ENCODE measurements around the gene ATCAY.
A peak's percentile ranks its signal among the peaks of the same experiment; 100 is the strongest.
"Not testable (repeated sequence)": the region's sequence is repeated elsewhere in the genome, so short reads cannot be mapped to it uniquely, and the experiment has no call there.

Gene ATCAY

DNA sequence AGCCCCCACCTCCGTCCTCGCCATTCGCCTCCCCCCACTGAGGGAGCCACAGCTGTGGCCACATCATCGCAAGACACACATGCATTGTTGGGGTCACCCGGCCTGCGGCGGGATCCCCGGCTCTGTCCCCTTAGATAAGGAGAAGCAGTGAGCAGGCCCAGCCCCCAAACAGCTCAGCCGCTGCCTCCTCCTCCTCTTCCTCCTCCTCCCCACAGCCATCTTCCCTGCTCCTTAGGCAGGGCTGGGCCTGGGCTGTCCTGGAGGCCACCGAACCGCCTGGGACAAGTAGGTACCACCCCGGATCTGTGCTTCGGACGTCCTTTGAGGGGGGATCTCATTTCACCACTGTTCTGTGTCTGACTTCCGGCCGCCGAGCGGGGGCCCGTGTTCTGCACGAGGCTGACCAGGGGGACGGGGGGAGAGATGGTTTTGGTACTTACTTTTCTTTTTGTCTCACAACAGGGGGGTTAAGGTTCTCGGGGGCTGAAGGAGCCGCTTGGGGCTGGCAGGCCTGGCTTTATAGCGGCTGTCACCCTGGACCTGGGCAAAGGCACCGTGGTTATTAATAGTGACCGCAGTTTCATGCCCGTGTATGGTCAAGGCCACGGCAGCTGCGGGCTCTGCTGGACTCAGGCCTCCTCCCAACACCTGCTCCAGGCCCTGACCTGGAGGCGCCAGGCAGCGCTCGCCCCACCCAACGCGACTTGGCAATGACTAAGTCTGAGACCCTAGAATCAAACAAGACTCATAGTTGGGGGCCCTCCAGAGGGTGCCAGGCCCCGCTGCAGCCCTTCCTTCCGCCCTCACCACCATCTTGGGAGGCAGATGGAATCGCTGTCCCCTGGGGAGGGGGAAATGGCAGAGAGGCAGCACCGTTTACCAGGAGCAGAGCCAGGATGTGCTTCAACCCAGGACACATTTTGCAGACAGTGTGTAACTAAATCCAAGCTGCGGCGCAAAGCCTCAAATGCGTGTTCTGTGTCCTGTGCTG is 70.7 kb downstream of the ATCAY start:
- no peak for DNase-seq

- DNase-seq: not testable (repeated sequence)
These were observed 72.3 kb downstream of the ATCAY start for GRCh38 chr19:3952755-3953276.

GRCh38 chr19:3954107-3954506 is 73.6 kb downstream of the ATCAY start:
- no peak for DNase-seq

GRCh38 chr19:3955276-3955675 is 74.8 kb downstream of the ATCAY start:
- not testable (repeated sequence) for DNase-seq

DNA sequence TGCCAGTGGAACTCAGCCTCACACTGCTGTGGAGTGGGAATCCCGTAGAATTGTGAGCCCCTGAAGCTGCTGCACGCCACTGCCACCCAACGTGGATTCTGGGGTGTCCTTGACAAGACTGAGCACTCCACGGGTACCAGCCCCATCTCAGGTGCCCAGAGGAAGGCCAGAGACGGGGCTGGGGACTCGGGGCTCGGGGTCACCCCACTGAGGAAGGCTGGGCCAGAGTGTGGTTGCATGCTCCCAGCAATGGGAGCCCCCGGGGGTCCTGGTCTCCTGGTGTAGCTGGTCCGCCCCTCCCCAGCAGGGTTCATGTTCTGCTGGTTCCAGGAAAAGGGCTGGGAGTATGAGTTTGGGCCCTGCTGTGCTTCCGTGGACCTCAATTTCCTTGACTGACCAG is 75.2 kb downstream of the ATCAY start:
- no peak for DNase-seq

GRCh38 chr19:3958836-3959765 is 78.6 kb downstream of the ATCAY start:
- no peak for DNase-seq

- no peak for DNase-seq
These were observed 79.3 kb downstream of the ATCAY start for GRCh38 chr19:3959766-3960131.

DNA sequence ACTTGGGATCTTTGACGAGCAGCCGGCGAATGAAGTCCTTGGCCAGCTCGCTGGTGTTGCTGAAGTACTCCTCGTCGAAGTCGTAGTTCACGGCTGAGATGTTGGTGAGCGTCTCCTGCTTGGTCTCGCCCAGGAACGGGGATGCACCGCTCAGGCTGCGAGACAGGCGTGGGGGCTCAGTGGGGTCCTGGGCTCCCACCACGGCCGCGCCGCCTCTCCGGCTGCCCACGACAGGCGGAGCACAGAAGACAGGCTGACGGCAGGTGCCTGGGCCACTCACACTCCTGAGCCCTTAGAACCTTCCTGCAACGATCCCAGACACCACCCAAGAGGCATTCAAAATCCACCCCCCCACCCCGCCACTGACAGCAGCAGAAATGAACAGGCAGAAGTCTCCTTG is 80.5 kb downstream of the ATCAY start:
- DNase-seq: no peak

DNA sequence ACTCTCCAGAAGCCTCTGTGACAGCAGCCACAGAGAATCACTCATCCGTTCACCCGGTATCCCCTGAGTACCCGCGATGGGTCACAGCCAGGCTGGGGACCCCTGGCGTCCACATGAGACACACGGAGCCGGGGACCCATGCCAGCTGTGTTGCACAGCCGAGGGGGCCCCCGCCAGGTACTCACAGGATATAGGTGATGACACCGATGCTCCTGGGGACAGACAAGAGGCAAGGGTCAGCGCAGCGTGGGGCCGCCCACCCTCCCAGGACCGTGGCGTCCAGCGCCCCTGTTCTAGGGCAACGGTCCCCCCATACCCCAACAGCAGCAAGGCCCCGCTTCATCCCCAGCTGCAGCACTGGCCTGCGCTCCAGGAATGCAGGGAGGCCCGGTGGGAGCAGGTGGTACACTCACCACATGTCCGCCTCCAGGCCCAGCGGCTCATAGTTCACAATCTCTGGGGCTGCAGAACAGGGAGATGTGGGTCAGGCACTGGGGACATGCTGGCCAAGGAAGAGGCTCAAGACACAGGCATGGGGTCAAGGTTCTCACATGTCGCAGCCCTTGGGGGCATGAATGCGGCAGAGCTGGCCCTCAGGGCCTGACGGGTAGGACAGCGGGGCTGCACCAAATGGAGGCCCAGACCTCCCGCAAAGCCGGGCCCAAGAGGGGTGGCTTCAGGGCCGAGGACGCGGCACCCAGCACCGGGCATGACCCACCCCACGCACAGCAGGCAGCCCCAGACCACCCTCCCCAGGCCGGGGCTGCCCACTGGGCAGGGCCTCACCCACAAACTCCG is 83.2 kb downstream of the ATCAY start:
- no peak for DNase-seq

DNA sequence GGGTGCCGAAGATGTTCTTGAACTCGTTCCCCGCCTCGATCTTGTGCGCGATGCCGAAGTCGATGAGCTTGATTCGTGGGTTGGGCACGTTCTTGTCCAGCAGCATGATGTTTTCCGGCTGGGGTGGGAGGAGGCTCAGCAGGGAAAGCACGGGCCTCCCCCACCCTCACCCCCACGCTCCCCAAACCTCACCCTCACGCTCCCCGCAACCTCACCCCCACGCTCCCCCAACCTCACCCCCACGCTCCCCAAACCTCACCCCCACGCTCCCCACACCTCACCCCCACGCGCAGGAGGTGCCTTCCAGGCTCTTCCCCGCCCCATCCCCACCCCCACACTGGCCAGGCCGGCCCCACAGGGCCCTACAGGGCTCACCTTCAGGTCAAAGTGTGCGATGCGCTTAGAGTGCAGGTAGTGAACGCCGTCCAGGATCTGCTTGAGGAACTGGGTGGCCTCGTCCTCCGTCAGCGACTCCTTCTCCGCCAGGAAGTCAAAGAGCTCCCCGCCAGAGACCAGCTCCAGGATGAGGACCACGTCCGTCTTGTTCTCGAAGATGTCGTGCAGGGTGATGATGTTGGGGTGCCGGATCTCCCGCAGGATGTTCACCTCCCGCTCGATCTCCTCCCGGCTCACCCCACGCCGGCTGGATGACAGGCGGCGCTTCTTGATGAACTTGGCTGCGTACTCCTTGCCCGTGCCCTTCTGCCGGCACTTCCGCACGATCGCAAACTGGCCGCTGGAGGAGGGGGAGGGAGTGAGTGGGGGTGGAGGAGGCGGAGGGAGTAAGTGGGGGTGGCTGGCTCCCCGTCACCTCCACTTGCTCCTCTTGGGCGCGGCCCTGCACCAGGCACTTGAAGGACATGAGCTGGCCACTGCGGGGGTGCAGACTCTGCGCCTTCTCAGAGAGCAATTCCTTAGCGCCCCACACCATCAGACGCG is 84.0 kb downstream of the ATCAY start:
- DNase-seq: no peak

GRCh38 chr19:3966051-3967017 is 85.8 kb downstream of the ATCAY start:
- DNase-seq: no peak

- DNase-seq: not testable (repeated sequence)
These were observed 87.5 kb downstream of the ATCAY start for GRCh38 chr19:3967983-3968382.

- peak; percentile 95 for DNase-seq
These were observed 88.3 kb downstream of the ATCAY start for GRCh38 chr19:3968556-3969434.

- DNase-seq: no peak
These were observed 89.2 kb downstream of the ATCAY start for GRCh38 chr19:3969435-3970312.

- no peak for DNase-seq
These were observed 89.9 kb downstream of the ATCAY start for GRCh38 chr19:3970313-3970807.

DNA sequence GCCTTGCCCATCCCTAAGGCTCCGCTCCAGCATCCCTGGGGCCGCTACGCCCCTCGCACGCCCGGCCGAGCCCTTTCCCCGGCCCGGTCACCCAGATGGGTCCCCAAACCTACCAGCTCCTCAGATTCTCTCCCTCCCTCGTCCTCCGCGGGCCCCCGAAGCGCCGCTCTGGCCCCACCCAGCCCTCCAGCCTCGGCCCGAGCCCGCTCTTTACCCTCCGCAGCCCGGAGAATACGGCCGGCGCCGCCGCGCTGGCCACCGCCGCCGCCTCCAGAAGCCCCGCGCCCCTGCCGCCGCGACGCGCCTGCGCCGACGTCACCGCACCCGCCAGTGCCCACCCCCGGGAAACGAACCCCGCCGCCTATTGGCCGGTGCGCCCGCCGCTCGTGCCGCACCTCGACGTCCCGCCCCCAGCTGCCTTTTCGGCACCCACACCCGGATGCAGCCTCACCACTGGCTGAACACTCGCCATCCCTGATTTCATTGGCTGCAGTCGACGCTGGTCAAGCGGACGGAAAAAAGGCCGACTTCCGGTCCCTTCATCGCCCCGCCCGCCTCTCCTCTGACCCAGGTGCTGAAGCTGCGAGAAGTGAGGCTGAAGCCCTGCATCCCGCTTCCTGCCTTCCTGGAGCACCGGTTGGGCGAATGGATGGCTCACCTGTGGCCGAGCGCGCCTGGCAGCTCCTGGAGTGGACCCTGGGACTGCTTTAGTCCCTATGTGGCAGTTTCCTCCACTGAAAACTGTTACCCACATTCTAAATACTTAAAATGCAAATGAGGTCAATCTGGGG is 90.5 kb downstream of the ATCAY start, which contains the start of gene DAPK3:
Gene DAPK3, minus strand, starts transcription at position 292 of the 791 bp plus-strand sequence. CDS start 1,364 bp downstream, outside the sequence.
- peak; percentile 98 for DNase-seq

GRCh38 chr19:3975144-3975543 is 94.7 kb downstream of the ATCAY start:
- DNase-seq: no peak

All from NCI-H2029 (cell line).